Measurements from ENCODE around the gene MCM5. TPM values are rescaled to one million over a fixed set of nuclear protein-coding genes. Genes with fewer than 3 reads are reported as not detected.

The MCM5 gene
- total RNA-seq, 1 donor from 2014 or later: 80.9 TPM

DNA sequence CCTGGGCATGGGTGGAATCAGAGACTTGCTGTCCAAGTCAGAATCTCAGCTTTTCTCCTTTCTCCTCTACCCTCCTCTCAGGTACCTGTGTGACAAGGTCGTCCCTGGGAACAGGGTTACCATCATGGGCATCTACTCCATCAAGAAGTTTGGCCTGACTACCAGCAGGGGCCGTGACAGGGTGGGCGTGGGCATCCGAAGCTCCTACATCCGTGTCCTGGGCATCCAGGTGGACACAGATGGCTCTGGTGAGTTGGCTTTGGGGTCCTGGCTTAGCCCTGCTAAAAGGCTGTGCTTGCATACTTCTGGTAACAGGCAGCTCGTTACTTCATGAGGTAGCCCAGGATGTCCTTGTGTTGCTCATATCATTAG, 10.7 kb downstream of the MCM5 start:
- H3K4me1 Mint-ChIP-seq (ENCODE audit: unreplicated experiment): peaks cover 20% of the 10 kb centered on the region

DNA sequence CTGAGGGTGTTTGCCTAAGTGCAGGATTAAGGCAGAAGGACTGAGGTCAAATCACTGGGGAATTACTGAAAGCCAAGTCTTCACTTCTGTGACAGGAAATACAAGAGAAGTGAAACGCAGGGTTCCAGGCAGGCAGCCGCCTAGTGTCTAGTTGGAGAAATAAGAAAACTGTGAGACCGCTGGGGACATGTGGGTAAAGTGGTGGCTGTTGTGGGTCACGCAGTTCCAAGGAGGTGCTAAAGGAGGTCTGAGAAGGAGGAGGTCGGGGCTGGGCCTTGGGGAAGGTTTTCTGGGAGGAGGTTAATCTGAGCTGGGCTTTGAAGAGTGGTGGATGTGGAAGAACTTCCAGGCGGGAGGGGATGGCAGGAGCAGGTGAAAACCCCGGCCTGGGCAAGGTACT, 11.2 kb downstream of the MCM5 start:
- Mint-ChIP-seq H3K27ac (ENCODE audit: unreplicated experiment) (no peak overlapping the region), H3K27me3 (ENCODE audit: unreplicated experiment) (peaks cover 9% of the 10 kb centered on the region), H3K4me3 (ENCODE audit: unreplicated experiment) (no peak overlapping the region), H3K4me1 (ENCODE audit: unreplicated experiment) (peaks cover 20% of the 10 kb centered on the region), H3K36me3 (ENCODE audit: low read depth, unreplicated experiment) (peaks cover 49% of the 10 kb centered on the region), H3K9me3 (ENCODE audit: unreplicated experiment) (no peaks in the 10 kb centered on the region)
- DNase-seq (ENCODE audit: low spot score): no peak
- TF ChIP-seq, protein P1, sequence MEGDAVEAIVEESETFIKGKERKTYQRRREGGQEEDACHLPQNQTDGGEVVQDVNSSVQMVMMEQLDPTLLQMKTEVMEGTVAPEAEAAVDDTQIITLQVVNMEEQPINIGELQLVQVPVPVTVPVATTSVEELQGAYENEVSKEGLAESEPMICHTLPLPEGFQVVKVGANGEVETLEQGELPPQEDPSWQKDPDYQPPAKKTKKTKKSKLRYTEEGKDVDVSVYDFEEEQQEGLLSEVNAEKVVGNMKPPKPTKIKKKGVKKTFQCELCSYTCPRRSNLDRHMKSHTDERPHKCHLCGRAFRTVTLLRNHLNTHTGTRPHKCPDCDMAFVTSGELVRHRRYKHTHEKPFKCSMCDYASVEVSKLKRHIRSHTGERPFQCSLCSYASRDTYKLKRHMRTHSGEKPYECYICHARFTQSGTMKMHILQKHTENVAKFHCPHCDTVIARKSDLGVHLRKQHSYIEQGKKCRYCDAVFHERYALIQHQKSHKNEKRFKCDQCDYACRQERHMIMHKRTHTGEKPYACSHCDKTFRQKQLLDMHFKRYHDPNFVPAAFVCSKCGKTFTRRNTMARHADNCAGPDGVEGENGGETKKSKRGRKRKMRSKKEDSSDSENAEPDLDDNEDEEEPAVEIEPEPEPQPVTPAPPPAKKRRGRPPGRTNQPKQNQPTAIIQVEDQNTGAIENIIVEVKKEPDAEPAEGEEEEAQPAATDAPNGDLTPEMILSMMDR (IDR thresholded peaks at IDR 0.05; ENCODE audit: unreplicated experiment): no peak

More for the DNA sequence above, 10.7 kb downstream of the MCM5 start:
- no peak overlapping the region for H3K4me3 Mint-ChIP-seq (ENCODE audit: unreplicated experiment)
- peaks cover 7% of the 10 kb centered on the region for H3K27me3 Mint-ChIP-seq (ENCODE audit: unreplicated experiment)
- H3K36me3 Mint-ChIP-seq (ENCODE audit: low read depth, unreplicated experiment): peaks cover 44% of the 10 kb centered on the region
- H3K27ac Mint-ChIP-seq (ENCODE audit: unreplicated experiment): no peak overlapping the region
- DNase-seq (ENCODE audit: low spot score): no peak
- H3K9me3 Mint-ChIP-seq (ENCODE audit: unreplicated experiment): no peaks in the 10 kb centered on the region
- TF ChIP-seq, protein P1 (IDR thresholded peaks at IDR 0.05; ENCODE audit: unreplicated experiment): no peak

DNA sequence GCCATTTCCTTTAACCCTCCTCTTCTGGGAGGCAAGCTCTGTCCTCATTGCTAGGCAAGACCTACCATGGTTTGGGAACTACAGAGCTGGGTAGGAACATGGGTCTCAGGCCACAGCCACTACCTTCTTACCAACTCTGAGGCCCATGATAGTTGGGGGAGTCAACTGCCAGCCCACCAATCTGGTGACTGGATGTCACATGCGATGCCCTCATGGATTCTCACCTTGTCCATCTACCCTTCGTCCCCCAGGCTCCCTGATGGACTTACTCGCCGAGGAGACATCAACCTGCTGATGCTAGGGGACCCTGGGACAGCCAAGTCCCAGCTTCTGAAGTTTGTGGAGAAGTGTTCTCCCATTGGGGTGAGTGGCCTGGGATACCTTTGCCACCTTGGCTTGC, 13.7 kb downstream of the MCM5 start:
- no peak overlapping the region for H3K27ac Mint-ChIP-seq (ENCODE audit: unreplicated experiment)
- no peaks in the 10 kb centered on the region for H3K9me3 Mint-ChIP-seq (ENCODE audit: unreplicated experiment)
- no peak overlapping the region for H3K4me3 Mint-ChIP-seq (ENCODE audit: unreplicated experiment)
- peaks cover 53% of the 10 kb centered on the region for H3K36me3 Mint-ChIP-seq (ENCODE audit: low read depth, unreplicated experiment)
- TF ChIP-seq, protein P1 (IDR thresholded peaks at IDR 0.05; ENCODE audit: unreplicated experiment): no peak
- peaks cover 8% of the 10 kb centered on the region for H3K27me3 Mint-ChIP-seq (ENCODE audit: unreplicated experiment)
- H3K4me1 Mint-ChIP-seq (ENCODE audit: unreplicated experiment): peaks cover 9% of the 10 kb centered on the region
- DNase-seq (ENCODE audit: low spot score): no peak

DNA sequence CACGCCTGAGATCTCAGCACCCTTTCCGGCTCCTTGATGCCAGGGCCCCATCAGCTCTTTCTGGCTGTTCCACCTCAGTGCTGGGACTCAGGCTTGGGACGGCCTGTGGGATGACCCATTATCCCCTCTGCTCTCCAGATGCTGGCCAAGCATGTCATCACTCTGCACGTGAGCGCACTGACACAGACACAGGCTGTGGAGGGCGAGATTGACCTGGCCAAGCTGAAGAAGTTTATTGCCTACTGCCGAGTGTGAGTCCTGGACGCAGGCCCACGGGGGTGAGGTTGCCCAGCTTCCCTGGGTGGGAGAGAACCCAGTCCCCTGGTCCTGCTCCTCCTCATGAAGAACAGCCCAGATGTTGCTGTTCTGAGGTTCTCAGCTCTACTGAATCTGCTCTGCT, 17.7 kb downstream of the MCM5 start:
- TF ChIP-seq, protein P1 (IDR thresholded peaks at IDR 0.05; ENCODE audit: unreplicated experiment): no peak
- Mint-ChIP-seq H3K27me3 (ENCODE audit: unreplicated experiment) (peaks cover 8% of the 10 kb centered on the region), H3K4me3 (ENCODE audit: unreplicated experiment) (no peak overlapping the region), H3K9me3 (ENCODE audit: unreplicated experiment) (no peaks in the 10 kb centered on the region), H3K4me1 (ENCODE audit: unreplicated experiment) (no peaks in the 10 kb centered on the region), H3K27ac (ENCODE audit: unreplicated experiment) (no peak overlapping the region), H3K36me3 (ENCODE audit: low read depth, unreplicated experiment) (peaks cover 52% of the 10 kb centered on the region)
- no peak for DNase-seq (ENCODE audit: low spot score)

GRCh38 chr22:35418088-35418487, 18.1 kb downstream of the MCM5 start:
- no peaks in the 10 kb centered on the region for H3K4me1 Mint-ChIP-seq (ENCODE audit: unreplicated experiment)
- H3K9me3 Mint-ChIP-seq (ENCODE audit: unreplicated experiment): no peaks in the 10 kb centered on the region
- H3K36me3 Mint-ChIP-seq (ENCODE audit: low read depth, unreplicated experiment): peaks cover 56% of the 10 kb centered on the region
- no peak for DNase-seq (ENCODE audit: low spot score)
- TF ChIP-seq, protein P1 (IDR thresholded peaks at IDR 0.05; ENCODE audit: unreplicated experiment): no peak
- no peak overlapping the region for H3K4me3 Mint-ChIP-seq (ENCODE audit: unreplicated experiment)
- no peak overlapping the region for H3K27ac Mint-ChIP-seq (ENCODE audit: unreplicated experiment)
- peaks cover 8% of the 10 kb centered on the region for H3K27me3 Mint-ChIP-seq (ENCODE audit: unreplicated experiment)
